Prostate gland (tissue), 2 donors: ENCODE measurements around the gene INPP5F.

Experiments
- POLR2A ChIP-seq: fragments of 450-650 bp; IDR thresholded peaks from one replicate; pipeline ENCODE4 v1.6.1; 2016; ENCODE audit warnings: antibody characterized with exemption, mild to moderate bottlenecking
- POLR2AphosphoS5 ChIP-seq: sonication (generic); formaldehyde crosslinking; IDR thresholded peaks from one replicate; pipeline ENCODE4 v1.6.1; 2017; ENCODE audit warnings: antibody characterized with exemption
- TF ChIP-seq, protein P1 (sequence below), 4 experiments: fragments of 200-600 bp in 2 of 4; fragments of 450-650 bp in 2 of 4; sonication (generic) in 2 of 4; IDR thresholded peaks; 1 replicate in 3 of 4; 2 replicates in 1 of 4; pipeline ENCODE4 v1.5.1; 2016 to 2019; ENCODE audit warnings: antibody characterized with exemption in 4 of 4, mild to moderate bottlenecking in 2 of 4, moderate library complexity in 2 of 4

DNA sequence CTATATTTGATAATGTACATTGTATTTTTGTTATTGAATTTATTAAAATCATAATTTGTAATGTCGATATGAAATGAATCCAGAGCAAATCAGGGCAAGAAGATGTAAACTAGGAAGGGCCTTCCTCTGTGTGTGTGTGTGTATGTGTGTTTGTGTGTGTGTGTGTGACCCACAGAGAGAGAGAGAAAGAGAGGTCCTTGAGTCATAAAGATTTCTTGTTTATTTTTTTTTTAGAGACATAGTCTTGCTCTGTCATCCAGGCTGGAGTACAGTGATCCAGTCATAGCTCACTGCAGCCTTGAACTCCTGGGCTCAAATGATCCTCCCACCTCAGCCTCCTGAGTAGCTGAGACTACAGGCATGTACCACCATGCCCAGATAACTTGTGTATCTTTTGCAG lies 50.7 kb downstream of the INPP5F start:
- TF ChIP-seq, protein P1, sequence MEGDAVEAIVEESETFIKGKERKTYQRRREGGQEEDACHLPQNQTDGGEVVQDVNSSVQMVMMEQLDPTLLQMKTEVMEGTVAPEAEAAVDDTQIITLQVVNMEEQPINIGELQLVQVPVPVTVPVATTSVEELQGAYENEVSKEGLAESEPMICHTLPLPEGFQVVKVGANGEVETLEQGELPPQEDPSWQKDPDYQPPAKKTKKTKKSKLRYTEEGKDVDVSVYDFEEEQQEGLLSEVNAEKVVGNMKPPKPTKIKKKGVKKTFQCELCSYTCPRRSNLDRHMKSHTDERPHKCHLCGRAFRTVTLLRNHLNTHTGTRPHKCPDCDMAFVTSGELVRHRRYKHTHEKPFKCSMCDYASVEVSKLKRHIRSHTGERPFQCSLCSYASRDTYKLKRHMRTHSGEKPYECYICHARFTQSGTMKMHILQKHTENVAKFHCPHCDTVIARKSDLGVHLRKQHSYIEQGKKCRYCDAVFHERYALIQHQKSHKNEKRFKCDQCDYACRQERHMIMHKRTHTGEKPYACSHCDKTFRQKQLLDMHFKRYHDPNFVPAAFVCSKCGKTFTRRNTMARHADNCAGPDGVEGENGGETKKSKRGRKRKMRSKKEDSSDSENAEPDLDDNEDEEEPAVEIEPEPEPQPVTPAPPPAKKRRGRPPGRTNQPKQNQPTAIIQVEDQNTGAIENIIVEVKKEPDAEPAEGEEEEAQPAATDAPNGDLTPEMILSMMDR (IDR thresholded peaks at IDR 0.05): no peak
- TF ChIP-seq POLR2A (no peak), POLR2AphosphoS5 (no peak)
